Measurements from ENCODE around the gene SEC22A. TPM values are rescaled to one million over a fixed set of nuclear protein-coding genes. Genes with fewer than 3 reads are reported as not detected.

Gene SEC22A
- total RNA-seq, 1 donor: 18.6 TPM

DNA sequence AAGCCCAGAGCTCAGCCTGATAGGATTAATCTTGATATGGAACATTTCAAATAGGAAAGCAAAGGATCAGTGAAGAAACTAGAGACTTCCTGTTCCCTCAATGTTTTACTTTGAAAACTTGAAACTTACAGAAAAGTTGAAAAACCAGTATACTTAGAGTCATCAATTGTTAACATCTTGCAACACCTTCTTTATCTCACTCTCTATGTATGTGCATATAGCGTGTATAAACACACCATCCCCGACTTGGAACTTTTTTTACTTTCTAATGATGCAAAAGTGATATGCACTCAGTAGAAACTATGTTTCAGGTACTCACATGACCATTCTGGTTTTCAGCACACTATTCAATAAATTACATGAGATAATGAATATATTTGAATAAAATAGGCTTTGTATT is 60.5 kb downstream of the SEC22A start:
- DNase-seq (ENCODE audit: low read depth in 2 of 3, low spot score in 2 of 3): no peak

DNA sequence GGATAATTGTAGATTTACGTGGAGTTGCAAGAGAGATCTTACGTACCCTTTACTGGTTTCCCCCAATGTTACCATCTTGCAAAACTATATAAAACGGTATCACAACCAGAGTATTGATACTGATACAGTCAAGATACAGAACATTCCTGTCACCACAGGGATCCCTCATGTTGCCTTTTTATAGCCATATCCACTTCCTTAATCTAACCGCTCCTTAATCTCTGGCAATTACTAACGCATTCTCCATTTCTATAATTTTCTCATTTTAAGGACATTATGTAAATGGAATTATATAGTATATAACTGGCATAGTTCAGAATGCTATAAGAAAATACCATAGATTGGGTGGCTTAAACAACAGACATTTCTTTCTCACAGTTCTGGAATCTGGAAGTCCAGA is 61.1 kb downstream of the SEC22A start:
- no peak for DNase-seq (ENCODE audit: low read depth in 2 of 3, low spot score in 2 of 3)

DNA sequence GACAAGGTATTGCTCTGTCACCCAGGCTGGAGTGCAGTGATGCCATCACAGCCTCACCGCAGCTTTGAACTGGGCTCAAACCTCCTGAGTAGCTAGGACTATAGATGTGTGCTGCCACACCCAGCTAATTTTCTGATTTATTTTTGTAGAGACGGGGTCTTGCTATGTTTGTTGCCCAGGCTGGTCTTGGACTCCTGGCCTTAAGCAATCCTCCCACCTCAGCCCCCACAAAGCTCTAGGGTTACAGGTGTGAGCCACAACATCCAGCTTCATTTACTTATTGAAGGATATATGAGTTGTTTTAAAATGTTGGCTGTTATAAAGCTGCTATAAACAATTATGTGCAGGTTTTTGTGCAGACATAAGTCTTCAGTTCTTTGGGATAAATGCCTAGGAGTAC is 62.2 kb downstream of the SEC22A start:
- no peak for DNase-seq (ENCODE audit: low read depth in 2 of 3, low spot score in 2 of 3)

DNA sequence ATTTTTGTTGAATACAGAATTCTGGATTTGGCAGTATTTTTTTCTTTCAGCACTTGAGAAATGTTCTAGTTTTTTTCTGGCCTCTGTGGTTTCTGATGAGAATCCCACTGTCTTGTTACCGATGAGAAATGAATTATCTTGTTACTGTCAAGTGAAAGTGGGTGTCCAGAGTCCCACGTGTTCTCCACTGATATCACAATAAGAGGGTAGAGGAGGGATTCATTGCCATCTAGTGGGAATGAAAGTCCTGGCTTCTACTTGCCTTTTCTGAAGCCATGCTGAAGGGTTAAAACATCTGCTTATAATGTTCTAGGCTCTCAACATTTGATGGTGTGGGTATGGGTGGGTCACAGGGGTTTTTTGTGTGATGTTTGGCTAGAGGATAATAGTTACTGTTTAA is 66.1 kb downstream of the SEC22A start:
- DNase-seq (ENCODE audit: low read depth in 2 of 3, low spot score in 2 of 3): no peak

DNA sequence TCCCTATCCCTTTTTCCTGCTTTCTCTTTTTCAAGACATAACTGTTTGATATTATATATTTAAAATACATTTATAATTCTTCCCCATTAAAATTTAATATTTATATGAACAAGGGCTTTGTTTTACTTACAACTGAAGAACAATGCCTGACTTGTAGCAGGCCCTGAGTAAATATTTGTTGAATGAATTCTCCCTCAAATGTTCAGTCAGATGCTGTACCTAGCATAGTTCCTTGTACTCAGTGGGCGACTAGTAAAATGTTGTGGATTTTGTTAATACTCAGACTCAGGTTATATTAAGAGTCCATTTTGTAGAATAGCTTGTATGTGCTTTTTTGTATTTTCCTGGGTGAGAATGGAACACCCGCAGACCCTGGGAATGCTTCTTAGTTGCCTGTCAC is 69.1 kb downstream of the SEC22A start:
- DNase-seq (ENCODE audit: low read depth in 2 of 3, low spot score in 2 of 3): no peak

DNA sequence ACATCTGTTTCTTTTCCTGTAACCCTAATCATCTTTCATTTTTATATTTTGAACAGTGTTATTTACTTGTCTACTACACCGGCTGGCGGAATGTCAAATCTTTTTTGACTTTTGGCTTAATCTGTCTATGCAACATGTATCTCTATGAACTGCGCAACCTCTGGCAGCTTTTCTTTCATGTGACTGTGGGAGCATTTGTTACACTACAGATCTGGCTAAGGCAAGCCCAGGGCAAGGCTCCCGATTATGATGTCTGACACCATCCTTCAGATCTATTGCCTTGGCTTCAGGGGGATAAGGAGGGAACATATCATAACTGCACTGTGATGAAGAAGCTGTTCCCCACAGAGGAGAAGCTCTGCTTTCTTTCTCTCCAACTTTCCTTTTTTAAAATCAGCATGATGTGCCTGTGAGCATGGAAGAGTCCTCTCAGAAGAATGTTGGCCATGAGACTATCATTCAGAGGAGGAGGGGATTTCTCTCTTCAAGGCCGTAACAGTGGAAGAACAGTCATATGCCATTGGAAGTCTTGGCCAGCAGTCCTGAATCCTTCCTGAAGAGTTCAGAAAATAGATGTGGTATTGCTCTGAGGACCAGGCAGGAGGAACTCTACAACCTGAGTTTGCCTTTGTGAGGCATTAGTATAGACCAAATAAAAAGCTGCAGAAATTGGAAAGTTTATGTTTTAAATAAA is 69.9 kb downstream of the SEC22A start:
- no peak for DNase-seq (ENCODE audit: low read depth in 2 of 3, low spot score in 2 of 3)

DNA sequence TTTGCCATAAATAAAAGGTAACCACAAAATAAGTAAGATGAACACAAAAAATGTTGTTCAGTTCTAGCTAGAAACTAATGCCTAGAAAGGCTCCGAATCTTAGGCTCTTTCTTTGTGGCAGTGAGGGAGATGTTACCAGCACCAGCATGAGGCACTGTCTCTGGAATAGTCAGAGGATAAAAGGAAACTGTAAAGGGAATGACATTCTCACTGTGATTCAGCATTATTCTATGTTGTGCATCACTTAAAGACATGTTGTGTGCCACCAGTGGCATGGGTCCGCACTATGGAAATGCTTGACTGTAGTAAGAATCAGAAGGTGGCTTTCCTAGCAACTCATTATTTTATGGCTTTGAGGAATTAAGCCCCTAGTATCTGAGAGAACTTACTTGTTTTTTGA is 70.8 kb downstream of the SEC22A start:
- no peak for DNase-seq (ENCODE audit: low read depth in 2 of 3, low spot score in 2 of 3)

DNA sequence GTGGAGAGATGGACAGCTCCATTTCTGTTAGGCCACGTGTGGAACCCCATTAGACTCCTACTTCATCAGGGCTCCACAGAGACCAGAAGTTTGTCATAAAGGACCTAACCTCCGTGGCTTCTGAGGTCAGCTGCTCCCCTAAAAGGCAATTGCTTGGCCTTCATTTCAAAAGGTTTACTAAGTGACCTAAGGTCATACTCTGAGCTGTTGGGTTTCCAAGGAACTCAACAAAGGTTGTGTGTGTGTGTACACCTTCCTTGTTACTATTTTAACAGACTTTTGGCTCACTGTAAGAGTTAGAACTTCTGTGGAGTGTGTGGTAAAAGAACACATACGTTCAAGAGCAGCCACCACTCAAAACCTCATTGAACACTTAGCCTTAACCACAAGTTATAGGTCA is 73.9 kb downstream of the SEC22A start:
- DNase-seq (ENCODE audit: low read depth in 2 of 3, low spot score in 2 of 3): no peak

DNA sequence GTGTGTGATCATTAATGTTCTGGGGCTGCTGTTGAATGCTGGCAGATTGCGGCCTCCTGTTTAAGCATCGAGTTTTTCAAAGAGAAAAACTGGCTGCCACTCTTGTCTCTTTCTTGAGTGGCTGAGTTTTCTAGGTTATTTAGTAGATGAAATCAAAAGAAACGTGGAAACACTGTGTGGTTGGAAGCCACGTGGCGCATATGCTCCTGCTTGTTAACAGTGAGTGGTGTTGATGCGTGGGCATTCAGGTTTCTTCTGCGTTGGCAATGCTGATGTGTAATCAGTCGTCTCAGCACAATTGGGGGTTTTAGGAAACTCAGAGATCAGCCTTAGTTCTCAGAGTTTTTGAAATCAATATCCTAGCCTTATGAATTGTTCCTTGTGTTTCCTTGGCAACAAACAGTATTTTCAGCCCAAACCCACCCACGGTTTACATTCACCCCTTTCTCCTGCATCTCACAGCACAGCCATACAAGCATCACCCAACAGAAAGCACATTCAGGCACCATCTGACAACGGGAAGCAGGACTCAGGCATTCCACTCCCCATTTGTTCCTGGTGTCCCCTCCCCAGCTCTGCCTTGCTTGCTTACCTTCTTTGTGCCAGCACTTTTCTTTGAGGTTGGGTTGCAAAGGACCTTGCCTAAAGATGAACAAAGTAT is 74.7 kb downstream of the SEC22A start:
- no peak for DNase-seq (ENCODE audit: low read depth in 2 of 3, low spot score in 2 of 3)

DNA sequence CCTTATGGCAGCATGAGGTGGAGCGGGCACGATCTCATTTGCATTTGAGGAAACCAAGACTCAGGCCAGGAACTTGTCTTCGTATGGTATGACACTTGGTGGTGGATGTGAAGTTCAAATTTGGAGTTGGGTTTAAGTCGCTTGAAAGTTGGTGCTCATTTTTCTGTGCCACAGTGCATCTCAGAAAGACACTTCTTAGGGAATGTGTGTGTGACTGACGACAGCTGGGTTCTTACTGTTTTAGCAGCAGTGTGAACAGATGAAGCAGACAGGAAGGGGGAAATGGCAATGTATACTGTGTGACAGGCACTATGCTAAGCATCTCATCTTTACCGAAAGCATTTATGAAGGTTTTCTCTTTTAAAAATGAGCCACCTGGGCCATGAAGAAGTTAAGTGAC is 75.4 kb downstream of the SEC22A start:
- no peak for DNase-seq (ENCODE audit: low read depth in 2 of 3, low spot score in 2 of 3)

DNA sequence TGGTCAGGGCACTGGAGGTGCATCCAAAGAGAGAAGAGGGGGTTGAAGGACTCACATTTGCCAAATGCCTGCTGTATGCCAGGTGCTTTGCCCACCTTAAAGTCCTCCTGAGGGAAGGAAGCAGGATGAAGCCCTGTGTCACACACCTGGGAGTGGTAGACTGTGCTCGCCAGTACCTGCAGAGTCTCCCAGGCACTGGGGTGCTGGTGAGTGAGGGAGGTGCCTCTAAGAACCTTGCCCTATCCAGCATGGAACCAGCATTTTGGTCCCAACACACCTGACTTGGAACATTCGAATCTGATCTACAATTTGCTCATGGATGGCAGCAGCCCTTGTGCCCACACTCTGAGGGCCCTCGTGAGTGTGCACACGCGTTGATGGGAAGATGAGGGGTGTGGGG is 76.7 kb downstream of the SEC22A start:
- no peak for DNase-seq (ENCODE audit: low read depth in 2 of 3, low spot score in 2 of 3)

DNA sequence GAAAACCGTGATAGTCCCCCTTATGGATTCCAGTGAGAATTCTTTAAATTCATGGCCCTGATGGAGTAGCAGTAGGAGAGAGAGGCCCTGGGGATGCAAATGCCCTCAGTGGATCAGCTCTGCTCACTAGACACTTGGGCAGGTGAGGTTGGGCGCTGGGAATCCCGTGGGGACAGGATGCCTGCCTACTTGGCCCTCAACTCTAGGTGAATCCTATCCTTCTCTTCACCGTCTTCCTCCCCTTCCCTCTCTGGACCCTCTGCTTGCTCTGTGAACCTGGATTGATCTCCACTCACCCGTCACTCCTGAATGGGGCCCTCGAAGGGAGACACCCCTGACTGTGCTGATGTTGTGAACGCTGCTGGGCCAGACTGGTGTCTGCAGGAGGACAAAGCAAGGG is 77.4 kb downstream of the SEC22A start:
- no peak for DNase-seq (ENCODE audit: low read depth in 2 of 3, low spot score in 2 of 3)

DNA sequence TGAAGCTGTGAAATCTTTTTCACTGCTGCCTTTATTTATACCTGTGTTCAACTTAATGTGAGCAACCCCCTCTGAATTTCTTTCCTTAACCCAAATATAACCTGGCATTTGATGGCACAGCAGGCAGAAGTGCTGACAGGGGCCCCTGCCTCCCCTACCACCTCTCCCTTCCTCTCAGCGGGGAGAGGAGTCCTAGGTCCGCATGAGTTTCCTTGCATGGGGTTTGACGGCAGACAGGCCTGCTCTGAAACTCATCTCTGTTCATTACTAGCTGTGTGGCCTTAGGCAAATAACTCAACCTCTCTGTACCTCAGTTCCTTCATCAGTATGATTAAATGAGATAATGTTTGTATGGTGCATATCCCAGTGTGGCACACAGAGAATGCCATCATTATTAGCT is 79.7 kb downstream of the SEC22A start:
- no peak for DNase-seq (ENCODE audit: low read depth in 2 of 3, low spot score in 2 of 3)

DNA sequence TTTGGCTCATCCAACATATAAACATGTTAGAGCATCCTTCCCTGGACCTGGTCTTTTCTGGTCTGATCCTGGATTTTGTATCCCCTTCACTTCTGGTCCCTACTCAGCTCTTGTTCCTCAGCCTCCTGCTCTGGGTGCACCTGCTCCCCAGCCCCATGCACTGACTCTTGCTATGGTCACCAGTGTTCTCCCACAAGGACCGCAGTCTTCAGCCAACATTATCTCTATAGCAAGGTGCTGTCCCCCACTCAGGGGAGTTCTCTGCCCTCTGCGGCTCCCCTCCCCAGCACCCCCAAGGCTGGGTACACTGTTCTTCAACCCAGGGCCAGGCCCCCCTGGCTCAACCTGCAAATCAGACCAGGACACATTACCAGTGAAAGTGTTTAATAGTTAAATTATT is 80.2 kb downstream of the SEC22A start:
- DNase-seq (ENCODE audit: low read depth in 2 of 3, low spot score in 2 of 3): no peak

DNA sequence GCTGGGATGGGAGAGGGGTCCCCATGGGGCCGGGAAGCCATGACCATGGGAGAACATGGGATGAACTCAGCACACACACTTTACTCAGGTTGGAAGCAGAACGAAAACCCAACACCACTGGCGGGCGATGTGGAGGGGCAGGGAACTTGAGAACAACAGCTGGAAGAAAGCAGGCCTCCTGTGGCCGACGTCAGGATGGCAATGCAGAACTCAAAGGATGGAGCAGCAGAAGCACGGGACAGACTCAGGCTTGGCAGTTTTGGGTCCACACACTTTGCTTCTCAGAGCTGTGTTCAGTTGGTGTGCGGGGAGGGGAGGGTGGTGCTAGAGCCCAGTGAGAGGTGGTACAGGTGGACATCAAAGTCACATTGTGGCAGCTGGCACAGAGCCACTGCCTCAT is 80.7 kb downstream of the SEC22A start:
- DNase-seq (ENCODE audit: low read depth in 2 of 3, low spot score in 2 of 3): no peak

DNA sequence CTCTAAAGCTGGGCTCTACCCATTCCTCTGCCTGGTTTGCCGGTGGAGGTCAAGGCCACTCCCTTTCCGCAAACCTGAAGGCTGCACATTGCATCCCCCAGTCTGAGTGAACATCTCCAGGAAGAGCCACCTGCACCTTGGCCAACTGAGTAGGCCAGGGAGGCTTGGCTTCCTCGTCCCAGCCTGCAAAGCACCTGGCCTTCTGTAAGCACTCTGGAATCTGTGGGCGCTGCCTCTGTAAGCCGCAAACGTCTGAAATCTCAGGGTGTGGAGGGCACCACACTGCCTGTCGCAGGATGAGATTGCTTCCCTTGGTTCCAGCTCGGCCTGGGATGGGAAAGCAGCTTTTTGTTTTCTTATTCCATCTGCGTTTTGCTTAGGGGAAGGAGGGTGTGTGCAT is 81.3 kb downstream of the SEC22A start:
- no peak for DNase-seq (ENCODE audit: low read depth in 2 of 3, low spot score in 2 of 3)

DNA sequence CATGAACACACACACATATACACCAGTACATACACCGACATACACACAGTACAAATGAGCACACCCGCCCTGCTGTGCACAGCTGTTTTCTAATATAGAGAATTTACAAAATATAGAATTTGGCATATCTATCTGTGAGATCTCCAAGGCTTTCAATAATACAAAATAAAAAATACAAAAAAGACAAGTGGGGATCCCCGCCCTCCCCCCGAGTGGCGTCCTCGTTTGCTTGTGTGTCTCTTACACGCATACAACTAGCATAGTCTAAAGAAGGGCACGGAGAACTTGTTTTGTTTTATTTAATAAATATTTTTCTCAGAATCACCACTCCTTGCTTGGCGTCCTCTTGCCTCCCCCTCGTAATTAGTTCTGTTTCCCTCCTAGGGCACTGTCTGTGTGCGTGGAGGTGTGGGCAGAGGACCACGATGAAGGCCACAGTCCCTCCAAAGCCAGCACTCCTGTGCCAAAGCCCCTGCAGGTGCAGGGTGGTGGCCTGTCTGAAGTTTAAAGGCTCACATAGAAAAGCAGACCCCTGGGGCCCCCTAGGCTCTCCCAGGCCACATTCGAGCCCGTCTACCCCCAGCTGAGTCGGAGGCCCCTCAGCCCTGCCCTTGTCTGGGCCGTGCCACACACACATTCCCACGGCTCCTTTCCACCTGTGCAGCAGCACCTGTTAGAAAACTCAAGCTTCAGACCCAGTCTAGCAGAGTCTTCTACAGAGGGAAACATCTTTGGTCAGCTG is 82.1 kb downstream of the SEC22A start:
- DNase-seq (ENCODE audit: low read depth in 2 of 3, low spot score in 2 of 3): no peak

DNA sequence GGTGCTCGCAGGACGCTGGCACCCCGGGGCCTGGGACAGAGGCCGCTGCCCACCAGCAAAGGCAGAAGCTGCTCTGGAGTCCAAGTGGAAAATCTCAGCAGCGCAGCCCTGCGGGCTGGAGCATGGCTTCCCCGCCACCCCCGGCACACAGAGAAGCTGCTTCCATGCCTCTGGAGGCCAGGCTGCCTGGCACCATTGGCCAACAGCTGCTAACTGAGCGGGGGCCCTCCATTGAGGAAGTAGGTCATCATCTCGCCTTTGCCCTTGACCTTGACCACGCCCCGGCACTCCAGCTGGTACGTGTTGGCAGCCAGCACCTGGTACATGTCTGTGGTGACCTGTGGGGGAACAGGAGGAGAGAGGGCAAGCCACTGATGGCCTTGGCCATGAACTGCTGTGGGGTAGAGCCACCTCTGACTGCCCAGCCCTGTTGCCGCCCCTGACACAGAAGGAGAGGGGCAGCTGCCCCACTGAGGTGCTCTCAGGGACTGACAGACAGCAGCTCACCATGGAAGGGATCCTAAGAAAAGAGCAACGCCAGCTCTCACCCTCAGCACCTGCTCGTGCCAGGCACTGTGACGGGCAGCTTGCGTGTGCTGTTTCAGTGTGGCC is 82.8 kb downstream of the SEC22A start:
- no peak for DNase-seq (ENCODE audit: low read depth in 2 of 3, low spot score in 2 of 3)

DNA sequence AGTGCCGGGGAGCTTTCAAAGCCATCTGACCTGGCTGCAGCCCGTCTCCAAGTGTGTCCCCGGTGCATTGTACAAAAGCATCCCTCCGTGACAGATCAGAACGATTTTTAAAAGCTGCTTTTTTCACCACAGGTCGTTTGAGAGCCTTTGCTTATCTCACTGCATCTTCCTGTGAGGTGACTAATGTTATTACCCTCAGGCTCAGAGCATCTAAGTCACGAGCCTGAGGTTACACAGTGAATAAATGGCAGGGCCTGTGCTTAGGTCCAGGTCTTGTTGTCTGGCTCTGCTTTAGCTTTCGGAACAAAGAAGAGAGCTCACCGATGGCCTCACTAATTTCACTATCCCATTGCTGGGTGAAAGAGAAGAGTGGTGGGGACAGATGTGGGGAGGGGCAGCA is 83.3 kb downstream of the SEC22A start:
- DNase-seq (ENCODE audit: low read depth in 2 of 3, low spot score in 2 of 3): no peak

DNA sequence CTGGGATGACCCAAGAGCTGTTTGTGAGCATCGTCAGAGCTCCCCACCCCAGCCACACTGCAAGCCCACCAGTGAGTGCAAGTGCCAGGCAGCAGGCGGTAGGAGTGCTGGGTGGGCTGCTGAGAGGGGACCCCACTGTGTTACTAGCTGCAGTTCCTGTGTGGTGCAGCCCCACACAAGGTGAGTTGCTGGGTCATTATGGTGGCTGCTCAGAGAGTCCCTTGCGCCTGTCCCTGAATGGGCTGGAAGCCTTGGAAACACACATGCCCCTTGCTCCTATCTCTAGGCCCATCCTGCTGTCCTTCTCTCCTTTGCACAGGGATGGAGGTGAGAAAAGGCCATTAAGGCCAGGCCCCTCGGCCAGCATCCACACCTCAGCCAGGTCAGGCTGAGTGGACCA is 83.7 kb downstream of the SEC22A start:
- DNase-seq (ENCODE audit: low read depth in 2 of 3, low spot score in 2 of 3): no peak

DNA sequence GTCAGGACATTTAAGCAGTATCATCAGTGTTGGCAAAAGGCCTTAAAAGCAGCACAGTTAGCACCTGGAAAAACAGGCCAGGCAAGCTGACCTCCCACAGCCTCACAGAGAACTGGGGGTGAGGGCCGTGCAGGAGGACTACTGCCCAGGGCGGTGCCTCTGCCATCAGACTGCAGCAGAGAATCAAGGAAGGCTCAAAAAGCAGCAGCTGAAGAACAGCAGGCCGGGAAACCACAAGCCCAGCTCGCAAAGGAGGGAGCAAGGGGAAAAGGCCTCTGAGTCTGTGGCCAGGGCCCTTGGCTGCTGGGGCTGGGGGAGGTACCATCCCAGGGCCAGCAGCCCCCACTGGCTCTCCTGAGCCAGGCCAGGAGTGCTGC is 84.2 kb downstream of the SEC22A start:
- DNase-seq (ENCODE audit: low read depth in 2 of 3, low spot score in 2 of 3): no peak
